ENCODE data around the gene KIF6. TPM values are rescaled to one million over a fixed set of nuclear protein-coding genes. Genes with fewer than 3 reads are reported as not detected.

Gene KIF6
- polyA plus RNA-seq, 2 of the 4 experiments (the other 2 are of a cell fraction): 0.05 to 0.39 TPM

DNA sequence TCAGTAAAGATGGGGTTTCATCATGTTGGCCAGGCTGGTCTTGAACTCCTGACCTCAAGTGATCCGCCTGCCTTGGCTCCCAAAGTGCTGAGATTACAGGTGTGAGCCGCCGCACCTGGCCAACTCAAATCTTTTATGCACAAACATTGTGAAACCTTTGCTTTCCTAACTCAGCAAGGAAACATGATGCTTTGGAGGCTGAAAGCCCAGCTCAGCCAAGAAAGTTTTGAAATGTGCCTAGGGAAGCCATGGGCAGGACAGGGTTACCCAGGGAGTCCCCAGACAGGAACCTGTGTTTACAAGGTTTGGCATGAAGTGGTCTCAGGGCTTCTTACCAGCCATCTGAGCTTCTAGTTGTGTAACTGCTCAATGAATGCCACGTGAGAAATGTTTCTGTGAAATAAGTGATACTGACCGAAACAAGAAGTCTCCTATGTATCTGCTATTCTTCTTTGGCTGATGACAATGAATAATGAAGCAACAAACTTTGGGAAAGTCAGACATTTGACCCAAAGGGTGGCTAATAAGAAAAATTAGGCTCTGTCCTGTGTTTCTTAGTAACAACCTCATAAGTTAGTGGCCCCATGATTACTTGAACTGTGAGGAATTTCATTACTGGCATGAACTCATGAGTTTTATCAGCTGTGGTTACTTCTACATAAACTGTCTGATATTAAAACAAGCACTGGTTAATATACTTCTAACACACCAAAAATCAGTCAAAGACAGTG lies 163.5 kb downstream of the KIF6 start:
- FAIRE-seq (no peak), DNase-seq (ENCODE audit: low read depth in 1 of 2, low spot score in 1 of 2) (no peak), ATAC-seq (no peak)
- TF ChIP-seq, protein P1, sequence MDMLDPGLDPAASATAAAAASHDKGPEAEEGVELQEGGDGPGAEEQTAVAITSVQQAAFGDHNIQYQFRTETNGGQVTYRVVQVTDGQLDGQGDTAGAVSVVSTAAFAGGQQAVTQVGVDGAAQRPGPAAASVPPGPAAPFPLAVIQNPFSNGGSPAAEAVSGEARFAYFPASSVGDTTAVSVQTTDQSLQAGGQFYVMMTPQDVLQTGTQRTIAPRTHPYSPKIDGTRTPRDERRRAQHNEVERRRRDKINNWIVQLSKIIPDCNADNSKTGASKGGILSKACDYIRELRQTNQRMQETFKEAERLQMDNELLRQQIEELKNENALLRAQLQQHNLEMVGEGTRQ (IDR thresholded peaks at IDR 0.05): no peak
- TF ChIP-seq RCOR1 (IDR thresholded peaks at IDR 0.05; ENCODE audit: low read depth, low read length): no peak
- no peak for TF ChIP-seq CTCF (IDR thresholded peaks at IDR 0.05)
- TF ChIP-seq CBX2 (IDR thresholded peaks at IDR 0.05; ENCODE audit: borderline replicate concordance, low read depth): no peak
- TF ChIP-seq ZFP36 (IDR thresholded peaks at IDR 0.05; ENCODE audit: borderline replicate concordance, partially characterized antibody): no peak
- TF ChIP-seq RARB (CRISPR knock-in tag; IDR thresholded peaks at IDR 0.05): no peak
- no peak for TF ChIP-seq FOSL2 (IDR thresholded peaks at IDR 0.05)
- no peak for TF ChIP-seq FOSL2 (CRISPR knock-in tag; IDR thresholded peaks at IDR 0.05)
- no peak for TF ChIP-seq PBX3 (IDR thresholded peaks at IDR 0.05)
- TF ChIP-seq RAD21 (conservative IDR thresholded peaks at IDR 0.05 in 1 of 2, IDR thresholded peaks at IDR 0.05 in 1 of 2): no peak
- TF ChIP-seq KDM1A (IDR thresholded peaks at IDR 0.05; ENCODE audit: low read depth): no peak
- no peak for TF ChIP-seq NPAS2 (CRISPR knock-in tag; IDR thresholded peaks at IDR 0.05; ENCODE audit: borderline replicate concordance)
- Histone ChIP-seq H3K4me3 (no peak overlapping the region), H3K27ac (no peak overlapping the region), H3K4me1 (no peaks in the 10 kb centered on the region), H3K9me3 (no peaks in the 10 kb centered on the region), H3K4me2 (no peak overlapping the region)
- WGBS (ENCODE audit: missing lambda C conversion rate): 34% methylated on average over 5 of the region's 5 CpGs
- CTCF ChIA-PET: no interaction called here
- POLR2A ChIA-PET: no interaction called here

- Histone ChIP-seq H3K4me3 (no peak overlapping the region), H3K27ac (no peak overlapping the region), H3K4me2 (no peak overlapping the region), H3K9me3 (no peaks in the 10 kb centered on the region), H3K4me1 (no peaks in the 10 kb centered on the region)
- ATAC-seq (no peak), DNase-seq (ENCODE audit: low read depth in 1 of 2, low spot score in 1 of 2) (no peak), FAIRE-seq (no peak)
- TF ChIP-seq ATOH8 (CRISPR knock-in tag; IDR thresholded peaks at IDR 0.05; ENCODE audit: low read depth): no peak
- TF ChIP-seq, protein P2, sequence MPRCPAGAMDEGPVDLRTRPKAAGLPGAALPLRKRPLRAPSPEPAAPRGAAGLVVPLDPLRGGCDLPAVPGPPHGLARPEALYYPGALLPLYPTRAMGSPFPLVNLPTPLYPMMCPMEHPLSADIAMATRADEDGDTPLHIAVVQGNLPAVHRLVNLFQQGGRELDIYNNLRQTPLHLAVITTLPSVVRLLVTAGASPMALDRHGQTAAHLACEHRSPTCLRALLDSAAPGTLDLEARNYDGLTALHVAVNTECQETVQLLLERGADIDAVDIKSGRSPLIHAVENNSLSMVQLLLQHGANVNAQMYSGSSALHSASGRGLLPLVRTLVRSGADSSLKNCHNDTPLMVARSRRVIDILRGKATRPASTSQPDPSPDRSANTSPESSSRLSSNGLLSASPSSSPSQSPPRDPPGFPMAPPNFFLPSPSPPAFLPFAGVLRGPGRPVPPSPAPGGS (IDR thresholded peaks at IDR 0.05): no peak
- no peak for TF ChIP-seq JUNB (IDR thresholded peaks at IDR 0.05)
- no peak for TF ChIP-seq ZSCAN20 (CRISPR knock-in tag; IDR thresholded peaks at IDR 0.05)
- no peak for TF ChIP-seq ZNF302 (CRISPR knock-in tag; IDR thresholded peaks at IDR 0.05)
- no peak for TF ChIP-seq FOSB (CRISPR knock-in tag; IDR thresholded peaks at IDR 0.05)
- TF ChIP-seq POLR2A (IDR thresholded peaks at IDR 0.05; ENCODE audit: low read length): no peak
- no peak for TF ChIP-seq HOXB5 (CRISPR knock-in tag; IDR thresholded peaks at IDR 0.05)
- TF ChIP-seq CTCF (IDR thresholded peaks at IDR 0.05): no peak
- no peak for TF ChIP-seq HEYL (CRISPR knock-in tag; IDR thresholded peaks at IDR 0.05)
- no peak for TF ChIP-seq MAFK (IDR thresholded peaks at IDR 0.05; ENCODE audit: partially characterized antibody)
- TF ChIP-seq, protein P3, sequence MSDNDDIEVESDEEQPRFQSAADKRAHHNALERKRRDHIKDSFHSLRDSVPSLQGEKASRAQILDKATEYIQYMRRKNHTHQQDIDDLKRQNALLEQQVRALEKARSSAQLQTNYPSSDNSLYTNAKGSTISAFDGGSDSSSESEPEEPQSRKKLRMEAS (IDR thresholded peaks at IDR 0.05): no peak
- no peak for TF ChIP-seq ESRRA (IDR thresholded peaks at IDR 0.05; ENCODE audit: borderline replicate concordance, low read length)
- no peak for TF ChIP-seq HMGXB4 (CRISPR knock-in tag; IDR thresholded peaks at IDR 0.05; ENCODE audit: borderline replicate concordance)
- no peak for TF ChIP-seq HDAC2 (IDR thresholded peaks at IDR 0.05)
- TF ChIP-seq CBX8 (IDR thresholded peaks at IDR 0.05): no peak
- no peak for TF ChIP-seq CHD4 (IDR thresholded peaks at IDR 0.05; ENCODE audit: borderline replicate concordance)
- no peak for TF ChIP-seq RAD21 (conservative IDR thresholded peaks at IDR 0.05 in 1 of 2, IDR thresholded peaks at IDR 0.05 in 1 of 2)
- ChIA-PET POLR2A (no interaction called here), CTCF (no interaction called here)
Measured at GRCh38 chr6:39560915-39561314, 164.3 kb downstream of the KIF6 start.

All from A549 (cell line).